Activated CD8-positive, alpha-beta T cell treated with anti-CD3 and anti-CD28 coated beads for 36 hours (primary cell): ENCODE data around the gene MTOR. TPM values are rescaled to one million over a fixed set of nuclear protein-coding genes. Genes with fewer than 3 reads are reported as not detected.

Source experiments
- ATAC-seq: fragments of 200-7000 bp; cut with Tn5 transposase; one replicate; pipeline ENCODE4 v1.10.0; 2021; ENCODE audit warnings: mild to moderate bottlenecking, moderate library complexity
- CTCF ChIA-PET: fragments of 350-600 bp; sonication (Branson Sonifier 250); formaldehyde crosslinking; loops from one replicate; lab custom pipeline; 2021; ENCODE audit warnings: antibody characterized with exemption; lab: Charles Lee
- POLR2A ChIA-PET: fragments of 350-600 bp; sonication (Branson Sonifier 250); formaldehyde crosslinking; loops from one replicate; lab custom pipeline; 2021; ENCODE audit warnings: antibody characterized with exemption; lab: Charles Lee
- DNase-seq: peaks from one replicate; pipeline ENCODE4 v3.0.0-alpha.2; 2020
- H3K27ac Mint-ChIP-seq: one replicate; pipeline ENCODE4 v1.8.0; 2021; ENCODE audit warnings: mild to moderate bottlenecking, mixed read lengths
- H3K27me3 Mint-ChIP-seq: one replicate; pipeline ENCODE4 v1.8.0; 2021; ENCODE audit warnings: mixed read lengths
- H3K36me3 Mint-ChIP-seq: one replicate; pipeline ENCODE4 v1.8.0; 2021; ENCODE audit warnings: low read depth, mixed read lengths
- H3K4me1 Mint-ChIP-seq: one replicate; pipeline ENCODE4 v1.8.0; 2021; ENCODE audit warnings: low read depth, mixed read lengths
- H3K4me3 Mint-ChIP-seq: one replicate; pipeline ENCODE4 v1.8.0; 2021; ENCODE audit warnings: mild to moderate bottlenecking, moderate library complexity, mixed read lengths
- H3K9me3 Mint-ChIP-seq: one replicate; pipeline ENCODE4 v1.8.0; 2021; ENCODE audit warnings: mixed read lengths
- CTCF ChIP-seq: fragments of 200-600 bp; IDR thresholded peaks from one replicate; pipeline ENCODE4 v1.8.0; 2022; ENCODE audit warnings: antibody characterized with exemption, mild to moderate bottlenecking
- intact Hi-C: fragments of 100-400 bp; cut with micrococcal nuclease; formaldehyde crosslinking; loops from one replicate; pipeline ENCODE4 v1.10.0; 2022
- total RNA-seq, 2 experiments: library from RNA; stranded (reverse); gene quantifications; one replicate each; pipeline ENCODE4 v1.2.3, GENCODE V29; 2021

The MTOR gene
- total RNA-seq, 2 experiments from 2014 or later = 34.7 to 36.8 TPM

GRCh38 chr1:11215381-11216005, 46.9 kb downstream of the MTOR start:
- ATAC-seq (no peak), DNase-seq (no peak)
- TF ChIP-seq CTCF = no peak
- CTCF ChIA-PET = interaction anchor here (1.4 kb wide), 1 partner anchor 178 kb away, joined by 6 read pairs; no protein-coding TSS in a partner anchor
- Mint-ChIP-seq H3K4me3 (no peak overlapping the region), H3K4me1 (no peaks in the 10 kb centered on the region), H3K36me3 (peaks cover 32% of the 10 kb centered on the region), H3K27ac (no peak overlapping the region), H3K27me3 (no peaks in the 10 kb centered on the region), H3K9me3 (no peaks in the 10 kb centered on the region)
- intact Hi-C loops = no loop called here
- POLR2A ChIA-PET = interaction anchor here (0.8 to 1.2 kb wide), 2 partner anchors 47 to 164 kb away, joined by 3 read pairs; partner anchors contain the start of gene MTOR

- H3K27ac Mint-ChIP-seq = no peak overlapping the region
- no peak for DNase-seq
- ATAC-seq = no peak
- TF ChIP-seq CTCF = no peak
- no peaks in the 10 kb centered on the region for H3K9me3 Mint-ChIP-seq
- CTCF ChIA-PET = interaction anchor here (1.4 kb wide), 1 partner anchor 177 kb away, joined by 6 read pairs; no protein-coding TSS in a partner anchor
- H3K36me3 Mint-ChIP-seq = peaks cover 32% of the 10 kb centered on the region
- intact Hi-C loops = no loop called here
- no peaks in the 10 kb centered on the region for H3K4me1 Mint-ChIP-seq
- POLR2A ChIA-PET = interaction anchor here (0.8 kb wide), 1 partner anchor 163 kb away, joined by 3 read pairs; no protein-coding TSS in a partner anchor
- H3K4me3 Mint-ChIP-seq = no peak overlapping the region
- H3K27me3 Mint-ChIP-seq = no peaks in the 10 kb centered on the region
These were observed 47.5 kb downstream of the MTOR start for GRCh38 chr1:11214698-11215380.

- H3K27ac Mint-ChIP-seq = no peak overlapping the region
- intact Hi-C loops = no loop called here
- no peak for TF ChIP-seq CTCF
- no peak overlapping the region for H3K4me3 Mint-ChIP-seq
- POLR2A ChIA-PET = no interaction called here
- no peaks in the 10 kb centered on the region for H3K9me3 Mint-ChIP-seq
- no peak for DNase-seq
- H3K4me1 Mint-ChIP-seq = no peaks in the 10 kb centered on the region
- CTCF ChIA-PET = interaction anchor here (1.0 to 2.6 kb wide), 2 partner anchors 30 to 430 kb away, joined by 3 to 7 read pairs; no protein-coding TSS in a partner anchor
- peaks cover 23% of the 10 kb centered on the region for H3K36me3 Mint-ChIP-seq
- no peak for ATAC-seq
- H3K27me3 Mint-ChIP-seq = no peaks in the 10 kb centered on the region
These were observed 50.3 kb downstream of the MTOR start for GRCh38 chr1:11211925-11212587.

DNA sequence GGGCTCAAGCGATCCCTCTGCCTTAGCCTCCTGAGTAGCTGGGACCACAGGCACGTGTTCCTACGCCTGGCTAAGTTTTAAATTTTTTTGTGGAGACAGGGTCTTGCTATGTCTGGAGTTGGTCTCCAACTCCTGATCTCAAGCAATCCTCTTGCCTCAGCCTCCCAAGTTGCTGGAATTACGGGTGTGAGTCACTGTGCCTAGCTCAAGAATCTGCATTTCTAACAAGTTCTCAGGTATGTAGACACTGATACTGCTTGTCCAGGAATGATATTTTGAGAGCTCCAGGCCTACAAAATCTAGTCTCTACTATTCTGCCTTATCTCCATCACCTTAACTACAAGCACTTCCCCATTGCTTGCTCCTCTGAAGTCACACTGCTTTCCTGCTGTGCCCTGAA, 50.9 kb downstream of the MTOR start:
- peaks cover 23% of the 10 kb centered on the region for H3K36me3 Mint-ChIP-seq
- CTCF ChIA-PET = interaction anchor here (1.0 to 2.6 kb wide), 3 partner anchors 24 to 431 kb away, joined by 3 to 7 read pairs (median 3); no protein-coding TSS in a partner anchor

More for the DNA sequence above, 50.9 kb downstream of the MTOR start:
- no peak for TF ChIP-seq CTCF
- Mint-ChIP-seq H3K4me1 (no peaks in the 10 kb centered on the region), H3K27me3 (no peaks in the 10 kb centered on the region), H3K4me3 (no peak overlapping the region), H3K27ac (no peak overlapping the region), H3K9me3 (no peaks in the 10 kb centered on the region)
- POLR2A ChIA-PET = no interaction called here
- intact Hi-C loops = no loop called here
- ATAC-seq = no peak
- no peak for DNase-seq
